GM21619 (cell line): ENCODE measurements around the gene DCTN3.
"Not testable (repeated sequence)": the region's sequence is repeated elsewhere in the genome, so short reads cannot be mapped to it uniquely, and the experiment has no call there.

ENCODE experiments used
- ATAC-seq: cut with Tn5 transposase; IDR thresholded peaks from one replicate; pipeline ENCODE4 v1.9.1; 2021; ENCODE audit not compliant: unreplicated experiment

Gene DCTN3

DNA sequence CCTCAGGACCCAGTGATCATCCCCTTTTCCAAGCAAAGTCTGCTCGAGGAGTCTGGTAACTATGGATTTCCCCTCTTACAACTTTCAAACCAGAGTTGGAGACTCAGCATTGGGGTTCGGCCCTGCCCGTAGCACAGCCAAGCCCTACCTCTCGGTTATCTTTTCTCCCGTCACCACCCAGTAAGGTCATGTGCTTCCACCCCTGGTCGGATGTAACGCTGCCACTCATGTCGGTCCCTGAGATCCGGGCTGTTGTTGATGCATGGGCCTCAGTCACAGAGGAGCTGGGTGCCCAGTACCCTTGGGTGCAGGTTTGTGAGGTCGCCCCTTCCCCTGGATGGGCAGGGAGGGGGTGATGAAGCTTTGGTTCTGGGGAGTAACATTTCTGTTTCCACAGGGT, 27.4 kb upstream of the DCTN3 start:
- ATAC-seq = no peak

DNA sequence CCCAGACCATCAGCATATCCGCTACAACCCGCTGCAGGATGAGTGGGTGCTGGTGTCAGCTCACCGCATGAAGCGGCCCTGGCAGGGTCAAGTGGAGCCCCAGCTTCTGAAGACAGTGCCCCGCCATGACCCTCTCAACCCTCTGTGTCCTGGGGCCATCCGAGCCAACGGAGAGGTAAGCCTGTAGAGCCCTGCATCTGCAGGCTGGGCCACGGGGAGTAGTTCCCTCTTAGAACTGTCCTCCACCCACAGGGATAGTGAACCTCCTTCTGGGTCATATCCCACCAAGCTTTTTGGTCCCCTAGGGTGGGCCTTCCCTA, 26.7 kb upstream of the DCTN3 start:
- no peak for ATAC-seq

DNA sequence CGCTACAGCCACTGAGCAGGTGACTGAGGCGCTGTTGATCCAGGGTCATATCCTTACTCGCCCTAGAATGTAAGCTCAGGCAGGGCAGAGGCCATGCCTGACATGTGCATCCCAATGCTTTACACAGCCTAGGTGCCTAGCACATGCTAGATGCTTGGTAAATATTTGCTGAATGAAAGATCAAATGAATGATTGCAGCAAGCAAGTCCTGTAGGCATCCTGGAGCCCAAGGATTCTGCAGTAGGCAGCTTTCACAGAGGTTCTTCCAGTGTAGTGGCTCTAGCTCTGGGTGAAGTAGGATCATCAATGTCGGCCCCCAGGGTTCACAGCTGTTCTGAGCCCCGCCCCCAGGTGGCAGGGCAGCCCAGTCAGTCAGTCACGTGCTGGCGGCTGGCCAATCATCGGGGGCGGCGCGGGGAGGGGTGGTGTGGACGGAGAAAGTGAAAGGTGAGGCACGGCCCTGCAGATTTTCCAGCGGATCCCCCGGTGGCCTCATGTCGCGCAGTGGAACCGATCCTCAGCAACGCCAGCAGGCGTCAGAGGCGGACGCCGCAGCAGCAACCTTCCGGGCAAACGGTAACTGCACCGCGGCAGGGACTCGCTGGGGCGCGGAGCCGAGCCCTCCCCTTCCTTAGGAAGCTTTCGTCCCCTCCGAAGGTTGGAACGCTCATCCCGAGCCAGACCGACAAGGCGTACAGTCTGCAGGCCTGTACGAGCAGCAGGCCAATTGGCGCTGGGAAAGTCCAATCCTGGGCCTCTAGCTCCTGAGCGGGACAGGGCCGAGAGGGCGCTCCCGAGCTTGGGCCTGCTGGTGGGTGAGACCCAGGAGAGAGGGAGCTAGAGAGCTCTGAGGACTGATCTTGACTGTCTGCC, 26.2 kb upstream of the DCTN3 start, which contains the start of gene GALT:
GALT (plus strand) TSS at position 465 of the 873 bp plus-strand sequence; CDS start at position 495, 30 bp downstream.
- peak; percentile 79 for ATAC-seq

- ATAC-seq = no peak
Observed at GRCh38 chr9:34644766-34645314, 24.5 kb upstream of the DCTN3 start.

DNA sequence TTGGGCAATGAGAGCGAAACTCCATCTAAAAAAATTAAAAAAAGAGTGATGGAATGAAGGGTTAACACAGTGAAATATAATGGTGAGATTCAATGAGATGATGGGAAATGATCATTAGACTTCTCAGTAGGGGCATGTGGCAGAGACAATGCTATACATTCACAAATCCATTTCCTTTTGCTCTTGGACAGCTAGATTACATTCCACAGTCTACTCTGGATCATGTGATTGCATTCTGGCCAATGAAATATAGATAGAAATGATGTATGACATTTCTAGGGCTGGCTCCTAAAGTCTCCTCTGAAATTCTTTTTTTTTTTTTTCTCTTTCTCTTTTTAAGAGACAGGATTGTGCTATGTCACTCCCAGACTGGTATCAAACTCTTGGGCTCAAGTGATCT, 22.4 kb upstream of the DCTN3 start:
- ATAC-seq = no peak

GRCh38 chr9:34639322-34639721, 19.0 kb upstream of the DCTN3 start:
- ATAC-seq = not testable (repeated sequence)

DNA sequence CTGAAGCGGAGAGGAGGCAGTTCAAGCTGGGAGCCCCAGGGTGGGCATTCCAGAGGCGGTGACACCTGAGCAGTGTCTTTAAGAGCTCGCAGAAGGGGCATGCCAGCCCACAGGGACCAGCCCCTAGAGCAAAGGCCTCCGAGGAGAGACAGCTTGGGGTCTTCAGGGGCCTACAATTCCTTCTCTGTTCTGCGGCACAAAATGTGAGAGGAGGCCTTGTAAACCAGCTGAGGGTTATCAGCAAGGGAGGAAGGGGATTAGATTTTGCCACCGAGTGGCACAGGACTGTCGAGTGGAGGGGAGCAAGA, 17.8 kb upstream of the DCTN3 start:
- ATAC-seq = no peak

DNA sequence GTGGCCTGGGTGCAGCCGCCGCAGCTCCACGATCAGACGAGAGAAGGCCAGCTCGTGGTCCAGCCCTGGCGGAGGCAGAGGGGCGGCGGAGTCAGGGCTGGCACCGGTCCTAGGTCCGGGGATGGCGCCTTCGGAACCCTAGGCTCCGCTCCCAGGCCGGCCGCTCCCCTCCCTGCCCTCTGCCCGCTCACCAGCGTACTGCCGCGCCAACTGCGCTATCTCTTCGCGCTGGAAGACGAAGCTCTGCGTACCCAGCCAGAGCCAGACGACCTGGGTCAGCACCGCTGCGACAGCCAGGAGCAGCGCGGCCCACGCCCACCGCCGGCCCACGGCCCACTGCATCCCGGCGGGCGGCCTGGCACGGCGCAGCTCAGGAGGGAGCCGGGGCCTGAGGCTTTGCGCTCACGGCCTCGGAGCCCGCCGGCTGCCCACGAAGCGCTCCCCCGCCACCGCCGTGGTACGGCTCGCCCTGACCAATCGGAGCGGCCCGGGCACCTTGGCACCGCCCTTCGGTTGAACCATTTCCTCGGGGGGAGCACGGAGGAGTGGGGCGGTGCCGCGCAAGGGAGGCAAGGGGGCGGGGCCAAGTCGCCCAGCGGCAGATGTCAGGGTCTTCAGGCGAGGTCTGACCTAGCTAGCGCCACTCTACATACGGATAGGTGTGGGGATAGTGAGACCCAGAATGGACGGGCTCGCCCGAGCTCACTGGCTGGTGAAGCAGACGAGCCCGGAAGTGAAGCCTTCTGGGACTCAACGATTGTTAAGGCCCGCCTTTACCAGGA, 17.3 kb upstream of the DCTN3 start, which contains the start of gene SIGMAR1:
SIGMAR1 (minus strand) TSS at position 432 of the 782 bp plus-strand sequence; CDS start at position 342, 90 bp downstream.
- ATAC-seq = peak; percentile 90

DNA sequence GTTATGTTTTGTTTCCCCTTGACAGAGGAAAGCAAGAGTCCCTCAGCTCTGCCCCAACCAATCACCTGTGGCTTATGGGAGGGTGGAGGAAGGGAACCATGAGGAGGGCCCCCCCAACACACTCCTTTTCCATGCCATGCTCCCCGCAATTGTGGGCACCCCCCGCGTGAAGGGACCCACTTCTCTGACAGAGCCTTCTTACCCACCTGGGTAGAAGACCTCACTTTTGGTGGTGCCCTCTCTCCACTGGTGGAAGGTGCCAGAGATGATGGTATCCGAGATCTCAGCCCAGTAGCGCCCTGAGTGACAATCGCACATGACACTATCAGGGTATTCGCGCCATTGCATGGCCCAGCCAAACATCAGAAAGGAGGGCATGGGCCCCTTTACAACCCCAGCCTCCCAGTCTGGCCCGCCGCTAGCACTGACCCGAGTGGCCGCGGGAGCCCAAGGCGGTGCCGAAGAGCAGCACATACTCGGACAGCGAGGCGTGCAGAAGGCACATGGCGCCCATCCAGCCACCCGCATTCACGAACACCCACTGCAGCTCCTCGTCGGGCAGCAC, 16.6 kb upstream of the DCTN3 start:
- no peak for ATAC-seq

DNA sequence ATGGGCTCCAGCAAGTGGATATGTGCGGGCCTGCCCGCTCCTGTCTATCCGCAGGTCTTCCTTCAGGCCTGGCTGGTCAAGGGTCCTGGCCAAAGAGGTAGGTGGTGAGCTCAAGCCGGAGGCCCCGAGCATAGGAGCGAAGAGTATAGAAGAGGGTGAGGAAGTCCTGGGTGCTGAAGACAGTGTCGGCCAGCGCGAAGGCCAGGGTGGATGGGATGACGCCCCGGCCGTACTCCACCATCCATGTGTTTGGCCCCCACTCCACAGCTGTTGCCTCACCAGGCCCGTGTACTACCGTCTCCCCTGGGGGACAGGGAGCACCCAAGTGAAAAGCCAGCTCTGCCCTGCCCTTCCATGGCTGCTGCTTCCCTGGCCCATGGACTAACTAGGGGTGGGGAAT, 15.3 kb upstream of the DCTN3 start:
- no peak for ATAC-seq

DNA sequence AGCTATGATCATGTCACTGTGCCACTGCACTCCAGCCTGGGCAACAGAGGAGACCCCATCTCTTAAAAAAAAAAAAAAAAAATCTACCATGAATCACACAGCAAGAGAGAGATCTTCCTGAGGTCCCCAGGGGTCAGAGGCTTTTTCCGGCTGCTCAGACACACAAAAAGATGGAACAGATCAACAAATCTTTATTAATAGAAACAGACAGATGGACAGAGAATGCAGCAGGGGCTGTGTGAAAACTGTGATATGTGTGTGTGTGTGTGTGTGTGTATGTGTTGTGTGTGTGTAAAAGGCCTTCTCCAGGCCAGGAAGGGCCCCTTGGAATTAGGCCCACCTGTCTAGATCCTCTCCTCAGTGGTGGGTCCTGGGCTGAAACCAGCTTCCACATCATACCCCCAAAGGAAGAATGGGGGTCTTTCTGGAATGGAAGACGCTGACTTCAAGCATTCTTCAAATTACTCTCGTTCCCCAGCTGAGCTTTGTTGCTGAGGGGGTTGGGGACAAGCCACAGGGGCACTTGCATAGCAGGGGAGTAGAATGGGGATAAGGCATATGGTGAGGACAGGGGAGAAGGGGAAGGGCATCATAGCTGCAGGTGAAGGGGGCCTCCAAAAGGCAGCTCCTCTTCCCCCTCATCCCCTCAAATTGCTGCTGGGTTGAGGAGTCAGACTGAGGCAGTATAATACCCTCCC, 14.4 kb upstream of the DCTN3 start:
- ATAC-seq = no peak

GRCh38 chr9:34633851-34634550, 13.7 kb upstream of the DCTN3 start:
- no peak for ATAC-seq

- no peak for ATAC-seq
Observed at GRCh38 chr9:34633166-34633565, 12.9 kb upstream of the DCTN3 start.

GRCh38 chr9:34630402-34631154, 10.3 kb upstream of the DCTN3 start:
- ATAC-seq = no peak

GRCh38 chr9:34629491-34629808, 9.2 kb upstream of the DCTN3 start:
- ATAC-seq = no peak

DNA sequence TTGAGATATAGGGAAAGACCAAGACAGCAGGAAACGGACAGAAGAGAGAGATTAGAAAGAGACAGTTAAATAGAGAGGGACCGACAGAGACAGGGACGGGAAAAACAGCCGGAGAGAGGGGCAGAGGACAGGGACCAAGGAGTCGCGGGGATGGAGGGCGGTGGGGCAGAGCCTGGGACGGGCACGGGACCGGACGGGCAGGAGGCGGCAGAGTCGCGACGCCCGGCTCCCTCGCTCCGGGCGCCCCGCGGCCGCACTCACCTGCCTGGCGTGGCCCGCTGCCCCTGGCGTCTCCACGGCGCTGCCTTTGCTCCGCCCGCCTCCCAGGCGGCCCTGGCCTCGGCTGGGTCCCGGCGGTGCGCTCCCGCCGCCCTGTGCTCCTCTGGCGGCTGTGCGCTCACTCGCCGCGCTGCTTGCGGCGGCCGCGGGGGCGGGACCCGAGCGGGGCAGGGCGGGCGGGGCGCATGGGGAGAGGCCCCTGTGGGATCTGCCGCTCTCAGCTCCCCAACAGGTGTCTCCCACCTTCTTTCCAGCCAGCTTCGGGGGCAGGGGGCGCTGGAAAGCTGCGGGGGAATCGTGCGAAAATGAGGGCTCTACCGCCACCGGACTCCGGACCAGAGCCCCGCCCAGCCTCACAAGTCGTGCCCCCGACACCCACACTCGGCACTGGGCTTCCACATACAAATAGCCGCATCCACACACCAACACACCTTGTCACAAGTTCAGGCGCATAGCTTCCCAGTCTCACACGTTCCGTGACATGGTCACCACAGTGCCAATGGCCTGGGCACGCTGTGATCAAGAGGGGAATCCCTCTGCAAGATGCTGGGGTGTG, 8.6 kb upstream of the DCTN3 start, which contains the start of gene ARID3C:
ARID3C (minus strand) TSS at position 411 of the 835 bp plus-strand sequence. CDS start 1,052 bp downstream, outside the sequence.
- ATAC-seq = no peak

DNA sequence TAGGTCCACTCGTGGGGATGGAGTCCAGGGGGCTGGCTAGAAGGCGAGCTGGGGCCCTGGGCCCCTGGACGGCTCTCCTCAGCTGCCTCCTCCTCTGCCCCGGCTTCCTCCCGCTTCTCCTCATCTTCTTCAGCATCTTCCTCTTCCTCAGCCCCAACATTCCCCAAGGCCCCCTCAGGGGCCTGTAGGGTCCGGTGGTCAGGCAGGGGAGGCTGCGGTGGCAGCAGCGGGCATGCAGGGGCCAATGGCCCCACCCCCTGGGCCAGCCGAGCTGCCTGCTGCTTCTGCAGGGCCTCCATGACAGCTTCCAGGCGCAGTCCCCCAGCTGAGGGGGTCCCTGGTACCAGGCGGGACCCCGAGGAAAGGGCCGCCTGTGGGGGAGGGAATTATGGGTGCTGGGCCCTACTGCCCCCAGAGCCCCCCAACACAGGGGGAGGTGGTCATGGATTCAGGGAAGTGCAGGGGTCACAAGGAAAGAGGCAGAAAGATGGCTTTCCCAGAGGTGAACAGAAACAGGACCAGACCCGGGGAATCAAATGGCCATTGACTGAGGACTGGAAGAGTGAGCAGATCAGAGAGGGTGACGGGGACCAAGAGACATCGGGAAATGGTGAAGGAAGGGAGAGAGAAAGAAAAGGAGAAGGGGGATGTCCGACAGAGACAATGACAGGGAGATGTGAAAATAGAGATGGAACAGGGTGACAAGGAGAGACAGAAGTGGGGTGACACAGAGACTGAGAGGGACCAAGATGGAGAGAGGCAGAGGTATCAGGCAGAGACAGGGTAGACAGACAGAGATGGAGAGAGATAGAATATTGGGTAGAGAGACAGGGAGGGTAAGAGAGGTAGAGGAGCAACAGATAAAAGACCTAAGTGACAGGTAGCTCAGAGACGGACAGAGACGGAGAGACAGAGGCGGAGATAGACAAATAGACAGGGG, 7.7 kb upstream of the DCTN3 start:
- ATAC-seq = no peak

DNA sequence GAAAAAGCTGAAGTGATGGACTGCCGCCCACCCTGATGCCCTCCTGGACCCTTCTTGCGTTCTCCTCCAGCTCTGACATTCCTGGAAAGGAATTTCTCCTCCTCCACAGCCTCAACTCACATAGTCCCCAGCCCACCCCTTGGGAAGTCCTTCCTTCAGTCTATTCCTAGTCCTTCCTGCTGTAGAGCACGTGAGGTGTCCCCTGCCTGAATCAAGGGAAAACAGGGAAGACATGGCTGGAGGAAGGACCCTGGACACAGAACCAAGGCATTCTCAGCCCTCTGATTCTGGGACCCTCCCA, 4.8 kb upstream of the DCTN3 start:
- ATAC-seq = no peak
